Measurements from ENCODE around the gene IBA57. TPM values are rescaled to one million over a fixed set of nuclear protein-coding genes. Genes with fewer than 3 reads are reported as not detected.

IBA57 gene
- total RNA-seq, 4 donors from 2014 or later: 4.9 to 15.7 (median 12.3) TPM

DNA sequence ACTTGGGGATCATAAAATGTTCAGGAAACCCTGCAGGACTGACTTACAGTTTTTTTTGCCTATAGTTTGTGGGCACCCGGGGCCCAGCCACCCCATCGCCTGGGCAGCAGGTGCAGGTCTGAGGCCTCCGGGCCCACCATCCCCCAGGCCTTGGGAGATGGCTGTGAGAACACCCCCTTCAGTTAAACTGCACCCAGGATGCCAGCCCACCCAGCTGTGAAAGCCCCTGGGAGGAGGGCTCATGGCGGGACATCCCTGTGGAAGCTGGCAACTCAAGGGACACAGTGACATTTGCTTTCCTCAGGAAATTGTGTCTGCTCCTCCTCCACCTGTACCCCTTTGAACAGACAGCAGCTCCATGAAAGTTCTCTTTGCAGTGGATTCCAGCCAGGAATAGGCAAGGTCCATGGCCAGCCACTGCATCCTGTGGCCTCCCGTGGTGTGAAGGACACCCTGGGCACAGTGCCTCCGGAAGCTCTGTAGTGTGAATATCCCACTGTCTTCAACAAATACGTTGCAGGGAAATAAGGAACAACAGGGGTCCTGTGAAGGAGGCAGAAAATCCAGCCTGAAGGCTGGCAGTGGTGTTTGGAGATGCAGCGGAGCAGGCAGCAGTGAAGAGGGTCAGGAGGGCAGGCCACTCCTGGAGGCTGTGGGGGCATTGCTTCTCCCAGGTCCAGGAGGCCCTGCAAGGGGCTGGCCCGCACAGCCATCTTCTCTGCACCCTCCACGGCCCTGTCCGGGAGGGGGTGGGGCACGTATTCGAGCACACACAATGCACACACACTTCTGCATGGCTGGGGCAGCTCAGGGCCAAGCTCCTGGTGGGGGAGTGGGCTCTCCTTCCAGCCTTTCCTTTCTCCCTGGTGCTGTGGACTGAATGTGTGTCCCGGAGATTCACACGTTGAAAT lies 40.2 kb downstream of the IBA57 start:
- intact Hi-C loops (cut with DNase I; ENCODE audit: low total_unique reads): loop anchor here (10.0 kb wide), 1 partner anchor 1261 kb away; the partner anchor contains the start of gene COQ8A
- H3K27ac ChIP-seq: peak overlapping the region; percentile 97 to 100 (median 100)
- in situ Hi-C loops (cut with MboI; ENCODE audit: low sequenced_read_pairs in 4 of 4): no loop called here

DNA sequence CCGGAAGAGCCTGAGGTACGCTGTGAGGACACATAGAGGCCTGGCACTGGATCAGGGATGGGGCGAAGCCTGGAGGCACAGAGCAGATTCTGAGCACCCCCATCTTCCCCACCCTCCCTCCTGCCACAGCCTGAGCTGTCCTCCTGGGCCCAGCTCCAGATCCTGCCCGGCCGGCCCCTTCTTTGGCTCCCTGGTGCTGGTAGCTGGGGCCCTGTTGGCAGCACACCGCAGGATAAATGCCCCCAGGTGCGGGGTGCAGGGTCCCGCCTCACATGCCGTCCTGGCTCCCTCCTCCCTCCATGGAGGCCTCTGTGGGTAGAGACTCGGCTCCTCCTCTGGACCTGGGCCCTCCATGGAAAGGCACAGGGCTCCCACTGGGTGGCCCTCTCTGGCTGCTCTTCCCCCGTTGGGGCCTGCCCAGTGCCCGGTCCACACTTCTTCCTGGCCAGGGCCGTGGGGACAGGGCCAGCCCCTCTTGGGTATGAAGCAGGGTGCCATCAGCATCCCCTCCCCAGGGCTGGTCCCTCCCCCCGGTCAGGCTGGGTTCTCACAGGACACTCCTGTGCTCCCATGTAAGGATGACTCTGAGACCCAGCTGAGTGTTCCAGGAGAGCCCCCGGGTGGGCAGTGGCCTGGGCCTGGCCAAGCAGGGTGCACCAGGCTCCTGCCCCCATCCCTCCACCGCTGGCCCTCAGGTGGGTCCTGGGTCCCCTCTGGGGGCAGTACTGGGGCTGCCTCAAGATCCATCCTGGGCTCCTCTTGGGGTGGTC lies 41.2 kb downstream of the IBA57 start:
- Histone ChIP-seq H3K9me3 (no peaks in the 10 kb centered on the region), H3K27me3 (no peaks in the 10 kb centered on the region), H3K4me1 (peaks cover 35 to 40% of the 10 kb centered on the region in 2 donors), H3K27ac (peak overlapping the region; percentile 97 to 100 (median 100)), H3K36me3 (no peaks in the 10 kb centered on the region), H3K4me3 (no peak overlapping the region)
- in situ Hi-C loops (cut with MboI; ENCODE audit: low sequenced_read_pairs in 4 of 4): no loop called here
- TF ChIP-seq POLR2A (IDR thresholded peaks at IDR 0.05): no peak
- TF ChIP-seq, protein P1, sequence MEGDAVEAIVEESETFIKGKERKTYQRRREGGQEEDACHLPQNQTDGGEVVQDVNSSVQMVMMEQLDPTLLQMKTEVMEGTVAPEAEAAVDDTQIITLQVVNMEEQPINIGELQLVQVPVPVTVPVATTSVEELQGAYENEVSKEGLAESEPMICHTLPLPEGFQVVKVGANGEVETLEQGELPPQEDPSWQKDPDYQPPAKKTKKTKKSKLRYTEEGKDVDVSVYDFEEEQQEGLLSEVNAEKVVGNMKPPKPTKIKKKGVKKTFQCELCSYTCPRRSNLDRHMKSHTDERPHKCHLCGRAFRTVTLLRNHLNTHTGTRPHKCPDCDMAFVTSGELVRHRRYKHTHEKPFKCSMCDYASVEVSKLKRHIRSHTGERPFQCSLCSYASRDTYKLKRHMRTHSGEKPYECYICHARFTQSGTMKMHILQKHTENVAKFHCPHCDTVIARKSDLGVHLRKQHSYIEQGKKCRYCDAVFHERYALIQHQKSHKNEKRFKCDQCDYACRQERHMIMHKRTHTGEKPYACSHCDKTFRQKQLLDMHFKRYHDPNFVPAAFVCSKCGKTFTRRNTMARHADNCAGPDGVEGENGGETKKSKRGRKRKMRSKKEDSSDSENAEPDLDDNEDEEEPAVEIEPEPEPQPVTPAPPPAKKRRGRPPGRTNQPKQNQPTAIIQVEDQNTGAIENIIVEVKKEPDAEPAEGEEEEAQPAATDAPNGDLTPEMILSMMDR (IDR thresholded peaks at IDR 0.05 in 4 of 5, conservative IDR thresholded peaks at IDR 0.05 in 1 of 5): no peak
- intact Hi-C loops (cut with DNase I; ENCODE audit: low total_unique reads): loop anchor here (1.0 to 10.0 kb wide), 2 partner anchors 40 to 1262 kb away; partner anchors contain the start of gene COQ8A
- peak in 1 of 2 donors; percentile 57 for DNase-seq
- ATAC-seq: no peak

More for the DNA sequence above, 40.2 kb downstream of the IBA57 start:
- peaks cover 29 to 30% of the 10 kb centered on the region in 2 donors for H3K4me1 ChIP-seq
- H3K9me3 ChIP-seq: no peaks in the 10 kb centered on the region
- TF ChIP-seq, protein P1 (IDR thresholded peaks at IDR 0.05 in 4 of 5, conservative IDR thresholded peaks at IDR 0.05 in 1 of 5): no peak
- TF ChIP-seq POLR2A (IDR thresholded peaks at IDR 0.05): no peak
- H3K27me3 ChIP-seq: no peaks in the 10 kb centered on the region
- no peaks in the 10 kb centered on the region for H3K36me3 ChIP-seq
- ATAC-seq (no peak), DNase-seq (peak in 1 of 2 donors; percentile 27)
- H3K4me3 ChIP-seq: no peak overlapping the region

DNA sequence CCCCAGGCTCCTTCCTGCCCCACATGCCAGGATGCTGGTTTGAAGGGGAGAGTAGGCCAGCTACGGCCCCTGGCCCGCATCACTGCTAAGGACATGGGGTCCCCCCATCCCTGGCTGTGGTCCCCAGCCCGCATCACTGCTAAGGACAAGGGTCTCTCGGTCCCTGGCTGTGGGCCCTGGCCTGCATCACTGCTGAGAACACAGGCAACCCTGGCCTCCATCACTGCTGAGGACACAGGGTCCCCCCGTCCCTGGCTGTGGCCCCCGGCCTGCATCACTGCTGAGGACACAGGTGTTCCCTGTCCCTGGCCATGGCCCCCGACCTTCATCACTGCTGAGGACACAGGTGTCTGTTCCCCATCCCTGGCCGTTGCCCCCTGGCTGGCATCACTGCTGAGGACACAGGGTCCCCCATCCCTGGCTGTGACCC lies 41.8 kb downstream of the IBA57 start:
- Histone ChIP-seq H3K9me3 (no peaks in the 10 kb centered on the region), H3K27me3 (no peaks in the 10 kb centered on the region), H3K27ac (peak overlapping the region; percentile 97 to 100 (median 100)), H3K36me3 (no peaks in the 10 kb centered on the region), H3K4me3 (peak overlapping the region in 2 of 4 donors; percentile 81 to 92), H3K4me1 (peaks cover 35 to 41% of the 10 kb centered on the region in 2 donors)
- intact Hi-C loops (cut with DNase I; ENCODE audit: low total_unique reads): loop anchor here (1.0 to 10.0 kb wide), 2 partner anchors 41 to 1263 kb away; partner anchors contain the start of gene COQ8A
- no peak for TF ChIP-seq POLR2A (IDR thresholded peaks at IDR 0.05)
- TF ChIP-seq, protein P1 (IDR thresholded peaks at IDR 0.05 in 4 of 5, conservative IDR thresholded peaks at IDR 0.05 in 1 of 5): no peak
- ATAC-seq (no peak), DNase-seq (no peak)
- in situ Hi-C loops (cut with MboI; ENCODE audit: low sequenced_read_pairs in 4 of 4): no loop called here

GRCh38 chr1:228207851-228208821 lies 42.5 kb downstream of the IBA57 start, which contains the start of gene OBSCN:
OBSCN (plus strand) TSS chr1:228208044; CDS start chr1:228211784, 3,740 bp downstream.
- Histone ChIP-seq H3K27ac (peak within 1 kb of the TSS; percentile 97 to 100 (median 100)), H3K4me3 (peak within 1 kb of the TSS; percentile 76 to 95 (median 86)), H3K9me3 (no peaks in the 10 kb centered on the region), H3K27me3 (no peaks in the 10 kb centered on the region), H3K4me1 (peaks cover 35 to 48% of the 10 kb centered on the region in 2 donors), H3K36me3 (no peaks in the 10 kb centered on the region)
- intact Hi-C loops (cut with DNase I; ENCODE audit: low total_unique reads): loop anchor here (1.0 to 10.0 kb wide), 2 partner anchors 42 to 1263 kb away; partner anchors contain the start of gene COQ8A
- in situ Hi-C loops (cut with MboI; ENCODE audit: low sequenced_read_pairs in 4 of 4): no loop called here
- TF ChIP-seq, protein P1 (IDR thresholded peaks at IDR 0.05 in 4 of 5, conservative IDR thresholded peaks at IDR 0.05 in 1 of 5): no peak
- peak; percentile 98 to 99 for TF ChIP-seq POLR2A (IDR thresholded peaks at IDR 0.05)
- ATAC-seq (peak; percentile 44 to 48), DNase-seq (peak; percentile 84 to 93)
